Measurements from ENCODE around the gene CEP295NL.
"Not testable (repeated sequence)": the region's sequence is repeated elsewhere in the genome, so short reads cannot be mapped to it uniquely, and the experiment has no call there.

Gene CEP295NL

GRCh38 chr17:78905116-78905515, 2.1 kb upstream of the CEP295NL start:
- no peak for DNase-seq (ENCODE audit: low spot score)

GRCh38 chr17:78904371-78904770, 1.4 kb upstream of the CEP295NL start:
- no peak for DNase-seq (ENCODE audit: low spot score)

- DNase-seq (ENCODE audit: low spot score), result not testable (repeated sequence)
These were observed 770 bp downstream of the CEP295NL start for GRCh38 chr17:78902231-78902630.

- no peak for DNase-seq (ENCODE audit: low spot score)
These were observed 1.2 kb downstream of the CEP295NL start for GRCh38 chr17:78901806-78902205.

- DNase-seq (ENCODE audit: low spot score), result no peak
These were observed 2.2 kb downstream of the CEP295NL start for GRCh38 chr17:78900816-78901215.

GRCh38 chr17:78899361-78900260, 3.4 kb downstream of the CEP295NL start:
- DNase-seq (ENCODE audit: low spot score), result no peak

- no peak for DNase-seq (ENCODE audit: low spot score)
These were observed 4.1 kb downstream of the CEP295NL start for GRCh38 chr17:78898947-78899346.

- DNase-seq (ENCODE audit: low spot score), result no peak
These were observed 4.7 kb downstream of the CEP295NL start for GRCh38 chr17:78898075-78898836.

GRCh38 chr17:78897664-78898047, 5.3 kb downstream of the CEP295NL start:
- no peak for DNase-seq (ENCODE audit: low spot score)

GRCh38 chr17:78896834-78897663, 6.0 kb downstream of the CEP295NL start:
- no peak for DNase-seq (ENCODE audit: low spot score)

GRCh38 chr17:78896091-78896833, 6.7 kb downstream of the CEP295NL start:
- DNase-seq (ENCODE audit: low spot score), result no peak

GRCh38 chr17:78895322-78895721, 7.7 kb downstream of the CEP295NL start:
- no peak for DNase-seq (ENCODE audit: low spot score)

GRCh38 chr17:78893684-78894083, 9.3 kb downstream of the CEP295NL start:
- no peak for DNase-seq (ENCODE audit: low spot score)

GRCh38 chr17:78892936-78893379, 10.0 kb downstream of the CEP295NL start:
- no peak for DNase-seq (ENCODE audit: low spot score)

- DNase-seq (ENCODE audit: low spot score), result no peak
These were observed 10.5 kb downstream of the CEP295NL start for GRCh38 chr17:78892520-78892919.

GRCh38 chr17:78892062-78892456, 10.9 kb downstream of the CEP295NL start:
- DNase-seq (ENCODE audit: low spot score), result no peak

GRCh38 chr17:78891406-78892061, 11.5 kb downstream of the CEP295NL start:
- no peak for DNase-seq (ENCODE audit: low spot score)

- no peak for DNase-seq (ENCODE audit: low spot score)
These were observed 12.5 kb downstream of the CEP295NL start for GRCh38 chr17:78890498-78890897.

- not testable (repeated sequence) for DNase-seq (ENCODE audit: low spot score)
These were observed 12.9 kb downstream of the CEP295NL start for GRCh38 chr17:78890096-78890495.

- DNase-seq (ENCODE audit: low spot score), result no peak
These were observed 13.5 kb downstream of the CEP295NL start for GRCh38 chr17:78889531-78889930.

GRCh38 chr17:78888941-78889518, 14.0 kb downstream of the CEP295NL start:
- DNase-seq (ENCODE audit: low spot score), result no peak
